Measurements from ENCODE around the gene LILRA1.
"Not testable (repeated sequence)": the region's sequence is repeated elsewhere in the genome, so short reads cannot be mapped to it uniquely, and the experiment has no call there.

The LILRA1 gene

GRCh38 chr19:54578268-54578667, 15.2 kb upstream of the LILRA1 start:
- DNase-seq, result not testable (repeated sequence)

GRCh38 chr19:54586397-54586796, 7.0 kb upstream of the LILRA1 start:
- no peak for DNase-seq

- DNase-seq, result no peak
Observed at GRCh38 chr19:54587026-54587425, 6.4 kb upstream of the LILRA1 start.

- DNase-seq, result not testable (repeated sequence)
Observed at GRCh38 chr19:54593931-54594626, 647 bp downstream of the LILRA1 start.

- no peak for DNase-seq
Observed at GRCh38 chr19:54594737-54595136, 1.3 kb downstream of the LILRA1 start.

GRCh38 chr19:54595680-54596436, 2.4 kb downstream of the LILRA1 start:
- DNase-seq, result not testable (repeated sequence)

- no peak for DNase-seq
Observed at GRCh38 chr19:54600212-54600611, 6.8 kb downstream of the LILRA1 start.

GRCh38 chr19:54606230-54606629, 12.8 kb downstream of the LILRA1 start:
- DNase-seq, result no peak

GRCh38 chr19:54606891-54607784, 13.7 kb downstream of the LILRA1 start:
- no peak for DNase-seq

- DNase-seq, result no peak
Observed at GRCh38 chr19:54607785-54608150, 14.3 kb downstream of the LILRA1 start.

- no peak for DNase-seq
Observed at GRCh38 chr19:54608205-54608604, 14.8 kb downstream of the LILRA1 start.

- DNase-seq, result no peak
Observed at GRCh38 chr19:54608792-54609191, 15.4 kb downstream of the LILRA1 start.

GRCh38 chr19:54609356-54609791, 15.9 kb downstream of the LILRA1 start:
- no peak for DNase-seq

GRCh38 chr19:54612428-54612827, 19.0 kb downstream of the LILRA1 start:
- DNase-seq, result no peak

- no peak for DNase-seq
Observed at GRCh38 chr19:54614726-54615125, 21.3 kb downstream of the LILRA1 start.

GRCh38 chr19:54616057-54616456, 22.6 kb downstream of the LILRA1 start:
- DNase-seq, result no peak

- no peak for DNase-seq
Observed at GRCh38 chr19:54616821-54617560, 23.6 kb downstream of the LILRA1 start.

GRCh38 chr19:54620464-54620863, 27.0 kb downstream of the LILRA1 start:
- no peak for DNase-seq

- DNase-seq, result no peak
Observed at GRCh38 chr19:54622431-54622830, 29.0 kb downstream of the LILRA1 start.

GRCh38 chr19:54624234-54624633, 30.8 kb downstream of the LILRA1 start:
- not testable (repeated sequence) for DNase-seq

GRCh38 chr19:54624934-54625730, 31.7 kb downstream of the LILRA1 start:
- DNase-seq, result not testable (repeated sequence)

GRCh38 chr19:54626757-54627156, 33.3 kb downstream of the LILRA1 start:
- no peak for DNase-seq

All from activated effector memory CD4-positive, alpha-beta T cell treated with anti-CD3 and anti-CD28 coated beads, Interleukin-2, amount 50 U/mL, for 16 hours (primary cell).